ENCODE measurements around the gene NOL4.

Gene NOL4

GRCh38 chr18:34194239-34194638 is 30.5 kb downstream of the NOL4 start:
- no peak for DNase-seq (ENCODE audit: low read depth in 1 of 2, low spot score in 1 of 2)

DNA sequence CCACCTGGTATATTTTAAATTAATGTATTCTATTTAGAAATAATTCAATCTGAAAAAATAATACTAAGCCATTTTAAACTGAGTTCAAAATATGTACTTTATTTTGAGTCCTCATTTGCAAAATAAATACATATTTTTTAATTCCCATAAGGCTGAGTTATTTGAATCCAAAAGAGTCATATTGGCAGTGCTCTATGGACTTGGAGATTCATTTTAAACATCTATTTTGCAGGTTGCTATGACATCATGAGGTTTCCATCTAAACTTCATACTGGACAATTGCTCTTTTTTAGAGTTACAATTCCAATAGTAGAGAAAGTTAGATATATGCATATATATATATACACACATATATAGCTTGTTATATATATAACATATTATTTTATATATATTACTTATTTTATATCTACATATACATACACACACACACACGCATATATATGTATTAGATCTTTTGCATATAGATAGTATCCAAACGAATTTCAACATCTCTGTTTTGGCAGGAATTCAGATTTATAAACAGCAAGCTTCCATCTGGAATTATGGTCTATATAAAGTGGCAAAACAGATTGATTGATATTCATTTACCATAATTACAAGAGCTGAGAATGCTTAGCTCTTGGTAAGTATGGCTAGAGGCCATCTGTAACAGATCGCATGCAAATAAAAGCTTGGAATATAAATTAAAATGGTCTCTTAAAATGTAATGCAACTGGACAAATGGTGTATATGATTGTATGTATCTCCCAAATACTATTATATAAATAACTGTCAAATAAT is 34.9 kb downstream of the NOL4 start:
- DNase-seq (ENCODE audit: low read depth in 1 of 2, low spot score in 1 of 2) = no peak
